SK-N-SH (cell line): ENCODE measurements around the gene AFF3.

ENCODE experiments used
- CTCF ChIP-seq: fragments of 200-600 bp; sonication (generic); IDR thresholded peaks from 2 replicates; pipeline ENCODE4 v1.6.1; 2017; ENCODE audit warnings: antibody characterized with exemption, mild to moderate bottlenecking, moderate library complexity
- EP300 ChIP-seq, 2 experiments: IDR thresholded peaks; 2 replicates each; pipeline versions ENCODE4 v1.4.0 to v1.6.1; 2012; ENCODE audit warnings: borderline replicate concordance in 1 of 2, low read depth in 1 of 2, low read length in 1 of 2
- RAD21 ChIP-seq: IDR thresholded peaks from 2 replicates; pipeline ENCODE4 v1.6.1; 2012; ENCODE audit warnings: mild to moderate bottlenecking, low read length
- USF2 ChIP-seq: fragments of 150-350 bp; IDR thresholded peaks from 2 replicates; pipeline ENCODE4 v1.6.1; 2017; ENCODE audit warnings: antibody characterized with exemption, low read length, low read depth, borderline replicate concordance

DNA sequence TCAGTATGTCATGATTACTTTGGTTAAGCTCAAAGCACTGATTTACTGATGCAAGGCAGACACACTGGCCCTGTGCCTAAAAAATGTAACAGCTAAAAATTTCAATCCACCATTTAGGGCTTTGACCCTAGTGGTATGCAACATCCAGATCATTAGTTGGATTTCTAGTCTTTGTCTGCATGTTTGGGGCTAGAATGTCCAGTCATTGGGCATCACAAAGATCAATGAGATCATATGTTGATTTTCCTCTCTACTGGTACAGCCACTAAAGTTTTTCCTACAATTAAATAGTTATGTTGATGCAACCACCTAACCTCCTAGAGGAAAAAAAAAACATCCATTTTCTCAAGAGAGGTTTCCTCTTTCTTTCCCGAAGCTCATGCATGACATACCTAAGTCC, 599.1 kb downstream of the AFF3 start:
- TF ChIP-seq CTCF: no peak
- no peak for TF ChIP-seq RAD21
- TF ChIP-seq EP300 (IDR thresholded peaks at IDR 0.05; ENCODE audit: borderline replicate concordance in 1 of 2, low read depth in 1 of 2, low read length in 1 of 2): no peak
- no peak for TF ChIP-seq USF2
